CD4-positive, alpha-beta T cell treated with Interleukin-1 beta for 1 hour (primary cell): Measurements from ENCODE around the gene POU1F1.
"Not testable (repeated sequence)": the region's sequence is repeated elsewhere in the genome, so short reads cannot be mapped to it uniquely, and the experiment has no call there.

Source experiments
- DNase-seq, 2 donors: peaks; one replicate each; pipeline ENCODE4 v3.0.0-alpha.2; 2020 to 2022

Gene POU1F1

GRCh38 chr3:87248831-87249230 lies 27.6 kb downstream of the POU1F1 start:
- no peak for DNase-seq

- not testable (repeated sequence) for DNase-seq
These were observed 28.2 kb downstream of the POU1F1 start for GRCh38 chr3:87248231-87248630.

GRCh38 chr3:87247430-87247773 lies 29.0 kb downstream of the POU1F1 start:
- DNase-seq = no peak

- no peak for DNase-seq
These were observed 29.5 kb downstream of the POU1F1 start for GRCh38 chr3:87246662-87247429.

- no peak for DNase-seq
These were observed 40.3 kb downstream of the POU1F1 start for GRCh38 chr3:87236093-87236492.

GRCh38 chr3:87233805-87234204 lies 42.6 kb downstream of the POU1F1 start:
- no peak for DNase-seq

- DNase-seq = no peak
These were observed 47.3 kb downstream of the POU1F1 start for GRCh38 chr3:87229113-87229512.

GRCh38 chr3:87228316-87228715 lies 48.1 kb downstream of the POU1F1 start:
- DNase-seq = no peak

GRCh38 chr3:87227835-87228144 lies 48.6 kb downstream of the POU1F1 start:
- no peak for DNase-seq

GRCh38 chr3:87227104-87227834 lies 49.1 kb downstream of the POU1F1 start, which contains the start of gene CHMP2B:
TSS of gene CHMP2B (plus strand) at chr3:87227309. CDS start at chr3:87227523, 214 bp downstream.
- DNase-seq = peak; percentile 92 to 93

- DNase-seq = no peak
These were observed 50.7 kb downstream of the POU1F1 start for GRCh38 chr3:87225659-87226058.

- DNase-seq = no peak
These were observed 56.8 kb downstream of the POU1F1 start for GRCh38 chr3:87219611-87220010.

- DNase-seq = no peak
These were observed 57.8 kb downstream of the POU1F1 start for GRCh38 chr3:87218560-87218959.
